HG03025 (cell line): Measurements from ENCODE around the gene SNTN.
"Not testable (repeated sequence)": the region's sequence is repeated elsewhere in the genome, so short reads cannot be mapped to it uniquely, and the experiment has no call there.

ENCODE experiments used
- ATAC-seq: cut with Tn5 transposase; IDR thresholded peaks from one replicate; pipeline ENCODE4 v1.9.1; 2021; ENCODE audit warnings: mild to moderate bottlenecking, moderate library complexity; ENCODE audit not compliant: unreplicated experiment, low FRiP score

SNTN gene

GRCh38 chr3:63652066-63652725 lies at the start of gene SNTN:
Gene SNTN, plus strand, starts transcription at chr3:63652675. Its CDS starts 13 bp downstream, at chr3:63652688.
- ATAC-seq = no peak

GRCh38 chr3:63607716-63608115 lies 44.8 kb upstream of the SNTN start:
- no peak for ATAC-seq

GRCh38 chr3:63609408-63609807 lies 43.1 kb upstream of the SNTN start:
- no peak for ATAC-seq

- ATAC-seq = no peak
These were observed 42.6 kb upstream of the SNTN start for GRCh38 chr3:63609834-63610233.

- ATAC-seq = no peak
These were observed 41.1 kb upstream of the SNTN start for GRCh38 chr3:63611382-63611781.

- ATAC-seq = no peak
These were observed 38.9 kb upstream of the SNTN start for GRCh38 chr3:63613561-63613960.

- ATAC-seq = no peak
These were observed 35.1 kb upstream of the SNTN start for GRCh38 chr3:63617391-63617790.

GRCh38 chr3:63624941-63625560 lies 27.4 kb upstream of the SNTN start:
- no peak for ATAC-seq

- ATAC-seq = no peak
These were observed 20.8 kb upstream of the SNTN start for GRCh38 chr3:63631670-63632069.

- no peak for ATAC-seq
These were observed 17.3 kb upstream of the SNTN start for GRCh38 chr3:63635186-63635585.

GRCh38 chr3:63639806-63640205 lies 12.7 kb upstream of the SNTN start:
- ATAC-seq = no peak

- ATAC-seq = no peak
These were observed 10.0 kb upstream of the SNTN start for GRCh38 chr3:63642488-63642887.

GRCh38 chr3:63644212-63644797 lies 8.2 kb upstream of the SNTN start:
- no peak for ATAC-seq

GRCh38 chr3:63644928-63645781 lies 7.3 kb upstream of the SNTN start:
- ATAC-seq = not testable (repeated sequence)

- no peak for ATAC-seq
These were observed 1.7 kb downstream of the SNTN start for GRCh38 chr3:63654211-63654610.

GRCh38 chr3:63654931-63655330 lies 2.5 kb downstream of the SNTN start:
- ATAC-seq = no peak

- no peak for ATAC-seq
These were observed 3.0 kb downstream of the SNTN start for GRCh38 chr3:63655519-63655918.

- no peak for ATAC-seq
These were observed 4.3 kb downstream of the SNTN start for GRCh38 chr3:63656786-63657185.

- no peak for ATAC-seq
These were observed 8.8 kb downstream of the SNTN start for GRCh38 chr3:63661242-63661641.

GRCh38 chr3:63662011-63662410 lies 9.5 kb downstream of the SNTN start:
- ATAC-seq = no peak

GRCh38 chr3:63662500-63662899 lies 10.0 kb downstream of the SNTN start:
- no peak for ATAC-seq
